HG03108 (cell line): Measurements from ENCODE around the gene CDKAL1.
A peak's percentile ranks its signal among the peaks of the same experiment; 100 is the strongest.
"Not testable (repeated sequence)": the region's sequence is repeated elsewhere in the genome, so short reads cannot be mapped to it uniquely, and the experiment has no call there.

ENCODE experiments used
- ATAC-seq: cut with Tn5 transposase; IDR thresholded peaks from one replicate; pipeline ENCODE4 v1.9.1; 2021; ENCODE audit warnings: moderate library complexity; ENCODE audit not compliant: unreplicated experiment

The CDKAL1 gene

GRCh38 chr6:20632696-20633095 lies 98.4 kb downstream of the CDKAL1 start:
- no peak for ATAC-seq

DNA sequence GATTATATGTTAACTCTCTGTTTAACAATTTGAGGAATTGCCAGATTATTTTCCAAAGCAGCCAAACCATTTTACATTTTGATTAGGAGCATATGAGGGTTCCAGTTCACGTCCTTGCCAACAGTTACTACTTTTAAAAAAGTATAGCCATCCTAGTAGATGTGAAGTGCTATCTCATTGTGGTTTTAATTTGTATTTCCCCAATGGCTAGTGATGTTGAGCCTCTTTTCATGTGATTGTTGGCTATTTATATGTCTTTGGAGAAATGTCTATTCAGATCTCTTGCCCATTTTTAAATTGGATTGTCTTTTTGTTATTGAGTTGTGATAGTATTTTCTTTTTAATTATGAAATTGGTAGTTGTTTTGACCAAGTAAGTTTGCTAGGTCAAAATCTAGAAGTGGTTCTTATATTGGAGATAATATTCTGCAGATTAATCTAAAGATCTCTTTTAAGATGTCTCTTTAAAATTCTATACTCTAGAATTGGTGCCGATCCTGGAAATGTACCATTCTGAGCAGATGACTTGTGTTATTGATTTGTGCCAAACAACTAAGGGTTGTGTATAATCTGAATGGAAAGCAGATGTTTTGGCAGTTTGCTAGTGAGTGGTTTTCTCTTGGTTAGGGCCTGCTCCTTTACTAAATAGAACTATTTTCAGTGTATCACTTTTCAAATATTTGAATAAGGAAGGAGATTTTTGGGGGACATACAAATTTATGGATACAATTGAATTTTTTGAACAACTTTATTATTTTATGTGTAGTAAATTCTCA lies 99.5 kb downstream of the CDKAL1 start:
- ATAC-seq: no peak

DNA sequence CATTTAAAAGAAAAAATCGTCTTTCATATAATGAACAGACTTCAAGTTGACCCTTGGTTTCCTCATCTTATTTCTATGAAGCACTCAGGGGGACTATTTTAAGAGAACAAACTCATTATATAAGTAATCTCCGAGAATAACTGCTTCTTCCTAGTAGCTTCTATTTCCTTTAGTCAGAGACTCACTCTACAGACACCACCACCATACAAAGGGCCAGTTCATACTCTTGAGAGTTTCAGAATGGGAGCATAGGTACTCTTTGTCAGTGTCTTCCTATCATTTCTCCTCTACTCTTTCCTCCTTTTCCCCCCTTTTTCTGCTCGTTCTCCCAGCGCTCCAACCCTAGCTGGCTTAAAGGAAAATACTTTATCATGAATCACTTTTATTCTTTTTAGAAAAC lies 104.9 kb downstream of the CDKAL1 start:
- no peak for ATAC-seq

GRCh38 chr6:20640181-20640580 lies 105.9 kb downstream of the CDKAL1 start:
- ATAC-seq: no peak

DNA sequence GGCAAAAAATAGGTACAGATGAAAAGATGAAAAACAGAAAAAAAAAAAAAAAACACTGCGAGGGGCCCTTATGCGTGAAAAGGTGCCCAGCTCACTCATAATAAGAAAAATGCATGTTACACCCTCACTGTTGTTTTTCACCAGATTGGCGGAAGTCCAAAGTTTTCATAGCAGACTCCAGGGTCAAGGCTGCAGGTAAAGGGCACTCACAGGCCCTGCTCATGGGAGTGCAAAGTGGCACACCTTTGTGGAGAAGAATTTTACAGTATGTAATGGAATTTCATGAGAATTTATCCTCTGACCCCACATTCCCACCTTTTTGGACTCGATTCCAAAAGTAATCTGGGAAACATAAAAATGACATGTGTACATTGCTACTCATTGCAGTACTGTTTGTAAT lies 108.2 kb downstream of the CDKAL1 start:
- ATAC-seq: no peak

DNA sequence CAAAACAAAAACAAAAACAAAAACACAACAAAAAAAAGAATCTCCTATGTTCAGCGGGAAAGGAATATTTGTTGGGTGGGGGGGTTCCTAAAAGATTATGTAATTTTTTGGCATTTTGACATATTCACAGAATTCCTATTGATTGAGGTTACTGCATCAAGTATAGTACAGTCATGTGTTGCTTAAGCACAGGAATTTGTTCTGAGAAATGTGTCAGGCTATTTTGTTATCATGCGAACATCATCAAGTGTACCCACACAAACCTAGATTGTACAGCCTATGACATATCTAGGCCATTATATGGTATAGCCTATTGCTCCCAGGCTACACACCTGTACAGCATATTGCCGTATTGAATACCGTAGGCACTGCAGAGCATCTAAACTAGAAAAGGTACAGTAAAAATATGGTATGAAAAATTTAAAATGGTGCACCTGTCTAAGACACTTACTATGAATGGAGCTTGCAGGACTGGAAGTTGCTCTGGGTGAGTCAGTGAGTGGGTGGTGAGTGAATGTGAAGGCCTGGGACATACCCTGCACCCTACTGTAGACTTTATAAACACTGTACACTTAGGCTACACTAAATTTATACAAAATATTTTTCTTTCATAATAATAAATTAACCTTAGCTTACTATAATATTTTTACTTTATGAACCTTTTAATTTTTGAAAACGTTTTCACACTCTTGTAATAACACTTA lies 110.6 kb downstream of the CDKAL1 start:
- ATAC-seq: no peak

DNA sequence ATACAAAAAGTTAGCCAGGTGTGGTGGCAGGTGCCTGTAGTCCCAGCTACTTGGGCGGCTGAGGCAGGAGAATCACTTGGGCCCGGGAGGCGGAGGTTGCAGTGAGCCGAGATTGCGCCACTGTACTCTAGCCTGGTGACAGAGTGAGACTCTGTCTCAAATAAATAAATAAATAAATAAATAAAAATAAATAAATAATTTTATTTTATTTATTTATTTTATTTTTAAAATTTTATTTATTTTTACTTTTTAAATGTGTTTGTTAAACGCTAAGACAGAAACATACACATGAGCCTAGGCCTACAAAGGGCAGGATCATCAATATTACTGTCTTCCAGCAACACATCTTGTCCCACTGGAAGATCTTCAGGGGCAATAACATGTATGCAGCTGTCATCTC lies 111.3 kb downstream of the CDKAL1 start:
- not testable (repeated sequence) for ATAC-seq

GRCh38 chr6:20647585-20647984 lies 113.3 kb downstream of the CDKAL1 start:
- ATAC-seq: no peak

DNA sequence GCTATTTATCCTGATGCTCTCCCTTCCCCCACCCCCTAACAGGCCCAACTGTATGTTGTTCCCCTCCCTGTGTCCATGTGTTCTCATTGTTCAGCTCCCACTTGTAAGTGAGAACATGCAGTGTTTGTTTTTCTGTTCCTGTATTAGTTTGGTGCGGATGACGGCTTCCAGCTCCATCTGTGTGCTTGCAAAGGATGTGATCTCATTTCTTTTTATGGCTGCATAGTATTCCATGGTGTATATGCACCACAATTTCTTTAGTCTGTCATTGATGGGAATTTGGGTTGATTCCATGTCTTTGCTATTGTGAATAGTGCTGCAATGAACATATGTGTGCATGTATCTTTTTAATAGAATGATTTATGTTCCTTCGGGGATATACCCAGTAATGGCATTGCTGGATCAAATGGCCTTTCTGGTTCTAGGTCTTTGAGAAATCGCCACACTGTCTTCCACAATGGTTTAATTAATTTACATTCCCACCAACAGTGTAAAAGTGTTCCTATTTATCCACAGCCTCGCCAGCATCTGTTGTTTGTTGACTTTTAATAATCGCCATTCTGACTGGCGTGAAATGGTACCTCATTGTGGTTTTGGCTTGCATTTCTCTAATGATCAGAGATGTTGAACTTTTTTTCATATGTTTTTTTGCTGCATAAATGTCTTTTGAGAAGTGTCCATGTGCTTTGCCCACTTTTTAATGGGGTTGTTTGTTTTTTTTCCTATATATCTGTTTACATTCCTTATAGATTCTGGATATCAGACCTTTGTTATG lies 115.6 kb downstream of the CDKAL1 start:
- ATAC-seq: not testable (repeated sequence)

GRCh38 chr6:20652299-20653084 lies 118.2 kb downstream of the CDKAL1 start:
- ATAC-seq: no peak

GRCh38 chr6:20653085-20653479 lies 118.8 kb downstream of the CDKAL1 start:
- no peak for ATAC-seq

GRCh38 chr6:20655317-20655716 lies 121.1 kb downstream of the CDKAL1 start:
- ATAC-seq: no peak

GRCh38 chr6:20657274-20657800 lies 123.1 kb downstream of the CDKAL1 start:
- no peak for ATAC-seq

DNA sequence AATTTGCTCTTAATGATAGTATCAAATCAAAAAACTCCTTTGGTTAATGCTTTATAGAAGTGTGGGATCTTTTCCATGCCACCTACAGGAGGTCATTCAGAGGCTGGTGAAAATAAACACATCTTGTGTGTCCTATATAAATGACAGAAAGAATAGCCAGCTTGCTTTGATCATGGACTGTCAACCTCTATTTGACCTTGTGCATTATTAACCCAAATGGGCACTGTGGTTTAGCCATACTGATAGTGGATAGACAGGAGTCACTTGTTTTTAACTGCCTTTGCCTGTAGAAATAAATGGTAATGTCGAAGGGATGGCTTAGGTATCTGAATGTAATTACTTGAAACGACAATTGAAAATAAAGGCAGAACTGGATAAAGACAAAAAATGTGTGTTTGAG lies 123.8 kb downstream of the CDKAL1 start:
- ATAC-seq: no peak

DNA sequence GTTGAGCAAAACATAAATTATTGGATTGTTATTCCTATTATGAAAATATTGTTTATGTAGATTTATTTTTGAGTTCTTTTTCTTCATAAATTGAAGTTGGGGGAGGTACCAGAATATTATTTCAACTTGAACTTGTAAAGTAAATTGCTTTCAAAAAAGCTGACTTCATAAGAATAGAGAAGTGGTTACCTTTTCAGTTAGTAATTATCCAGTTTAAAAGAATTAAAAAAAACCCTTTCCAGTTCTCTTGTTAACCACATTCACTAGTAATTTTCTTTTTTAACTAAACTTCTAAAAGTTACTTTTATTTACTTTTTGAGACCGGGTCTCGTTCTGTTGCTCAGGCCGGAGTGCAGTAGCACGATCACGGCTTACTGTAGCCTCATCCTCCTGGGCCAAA lies 124.3 kb downstream of the CDKAL1 start:
- no peak for ATAC-seq

GRCh38 chr6:20660534-20660933 lies 126.3 kb downstream of the CDKAL1 start:
- no peak for ATAC-seq

DNA sequence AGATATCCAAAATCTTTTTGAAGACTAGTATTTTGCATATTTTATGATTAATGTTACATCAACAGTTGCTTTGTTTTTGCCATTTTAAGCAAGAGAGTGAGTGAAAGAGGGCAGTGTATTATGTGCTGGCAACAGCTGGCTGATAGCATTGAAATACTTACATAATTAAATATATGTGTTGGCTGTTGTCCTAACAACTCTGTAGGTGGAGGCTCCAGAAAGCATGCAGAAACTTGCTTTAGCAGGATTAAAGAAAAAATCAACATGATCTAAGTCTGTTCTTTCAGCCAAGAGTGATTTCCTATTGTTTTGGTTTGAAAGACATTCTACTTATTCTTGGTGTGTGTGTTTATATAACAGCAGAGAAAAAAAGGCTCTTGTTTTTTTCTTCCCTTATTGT lies 127.5 kb downstream of the CDKAL1 start:
- no peak for ATAC-seq

DNA sequence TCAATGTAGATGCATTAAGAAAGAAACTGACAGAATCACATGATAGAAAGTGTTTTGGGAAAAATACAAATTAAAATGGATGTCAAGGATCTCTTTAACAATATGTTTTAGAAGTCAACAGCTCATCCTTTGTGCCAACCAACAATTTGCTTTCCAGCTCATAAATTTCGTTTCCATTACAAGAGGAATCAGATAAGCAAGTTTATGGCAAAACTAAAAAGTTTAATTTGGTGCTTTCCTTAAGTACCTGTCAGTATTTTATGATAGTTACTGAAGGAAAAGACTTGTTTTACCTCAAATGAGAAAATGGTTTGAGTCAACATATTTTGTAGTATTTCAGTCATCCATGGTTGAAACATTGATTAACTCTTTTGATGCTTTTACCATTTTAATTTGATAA lies 130.0 kb downstream of the CDKAL1 start:
- no peak for ATAC-seq

DNA sequence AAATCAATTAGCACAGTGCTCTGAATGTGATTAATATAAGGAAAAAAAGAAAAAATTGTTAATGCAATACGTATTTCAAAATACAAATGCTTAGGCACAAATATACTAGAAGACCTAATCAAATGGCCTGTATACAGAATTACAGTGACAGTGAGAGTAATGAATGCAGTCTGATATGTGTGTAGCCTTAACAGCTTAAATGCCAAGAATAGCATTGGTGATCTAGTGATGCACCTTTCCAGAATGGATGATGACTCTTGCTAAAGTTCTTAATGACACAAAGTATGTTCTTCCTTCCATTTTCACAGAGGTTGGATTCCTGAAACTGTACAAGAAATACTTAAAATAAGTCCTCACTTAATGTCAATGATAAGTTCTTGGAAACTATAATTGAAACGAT lies 131.0 kb downstream of the CDKAL1 start:
- ATAC-seq: no peak

DNA sequence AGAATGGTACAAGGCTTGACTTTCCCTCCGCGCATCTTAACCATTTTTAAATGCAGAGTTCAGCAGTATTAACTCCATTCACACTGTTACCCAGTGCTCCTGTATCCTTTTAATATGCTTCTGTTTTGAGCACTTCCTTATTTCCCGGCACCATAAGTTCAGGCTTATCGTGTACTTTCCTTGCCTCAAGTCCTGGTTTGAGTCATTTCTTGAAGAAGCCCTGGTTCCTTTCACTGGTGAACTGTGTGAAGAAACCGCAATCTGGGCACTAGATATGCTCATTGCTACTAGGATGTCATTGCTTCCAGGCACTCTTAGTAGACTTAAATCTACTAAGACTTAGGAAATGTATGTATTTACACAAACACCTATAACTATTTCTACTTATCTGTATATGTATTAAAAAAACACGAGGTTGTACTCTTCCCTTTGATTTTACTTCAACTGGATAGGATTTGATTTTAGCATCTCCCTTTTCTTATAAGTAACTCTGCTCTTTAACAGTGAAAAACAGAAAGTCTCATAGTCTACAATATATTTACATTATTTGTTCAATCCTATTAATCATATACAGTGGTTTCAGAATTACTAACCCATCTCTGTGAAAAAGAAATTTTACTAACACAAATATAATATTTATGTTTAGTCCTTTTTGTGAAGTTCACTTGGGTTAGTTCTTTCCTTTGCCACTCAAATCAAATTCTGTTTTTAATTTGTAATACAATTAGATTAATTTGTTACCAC lies 135.5 kb downstream of the CDKAL1 start:
- peak; percentile 77 for ATAC-seq
